GM18907 (cell line): ENCODE data around the gene MAPK1.
"Not testable (repeated sequence)": the region's sequence is repeated elsewhere in the genome, so short reads cannot be mapped to it uniquely, and the experiment has no call there.

ENCODE experiments used
- ATAC-seq: cut with Tn5 transposase; IDR thresholded peaks from one replicate; pipeline ENCODE4 v1.9.1; 2021; ENCODE audit warnings: mild to moderate bottlenecking, moderate library complexity; ENCODE audit not compliant: unreplicated experiment

Gene MAPK1

DNA sequence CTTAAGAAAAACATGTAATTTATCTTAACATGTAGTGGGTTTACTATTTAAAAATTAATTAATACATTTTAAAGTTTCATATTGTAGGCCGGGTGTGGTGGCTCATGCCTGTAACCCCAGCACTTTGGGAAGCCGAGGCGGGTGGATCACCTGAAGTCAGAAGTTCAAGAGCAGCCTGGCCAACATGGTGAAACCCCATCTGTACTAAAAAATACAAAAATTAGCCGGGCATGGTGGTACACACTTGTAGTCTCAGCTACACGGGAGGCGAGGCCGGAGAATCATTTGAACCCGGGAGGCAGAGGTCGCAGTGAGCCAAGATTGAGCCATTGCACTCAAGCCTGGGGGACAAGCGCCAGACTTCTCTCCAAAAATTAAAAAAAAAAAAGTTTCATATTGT lies 73.7 kb downstream of the MAPK1 start:
- ATAC-seq: not testable (repeated sequence)

- peak; percentile 65 for ATAC-seq
These were observed 75.5 kb downstream of the MAPK1 start for GRCh38 chr22:21791635-21792625.

DNA sequence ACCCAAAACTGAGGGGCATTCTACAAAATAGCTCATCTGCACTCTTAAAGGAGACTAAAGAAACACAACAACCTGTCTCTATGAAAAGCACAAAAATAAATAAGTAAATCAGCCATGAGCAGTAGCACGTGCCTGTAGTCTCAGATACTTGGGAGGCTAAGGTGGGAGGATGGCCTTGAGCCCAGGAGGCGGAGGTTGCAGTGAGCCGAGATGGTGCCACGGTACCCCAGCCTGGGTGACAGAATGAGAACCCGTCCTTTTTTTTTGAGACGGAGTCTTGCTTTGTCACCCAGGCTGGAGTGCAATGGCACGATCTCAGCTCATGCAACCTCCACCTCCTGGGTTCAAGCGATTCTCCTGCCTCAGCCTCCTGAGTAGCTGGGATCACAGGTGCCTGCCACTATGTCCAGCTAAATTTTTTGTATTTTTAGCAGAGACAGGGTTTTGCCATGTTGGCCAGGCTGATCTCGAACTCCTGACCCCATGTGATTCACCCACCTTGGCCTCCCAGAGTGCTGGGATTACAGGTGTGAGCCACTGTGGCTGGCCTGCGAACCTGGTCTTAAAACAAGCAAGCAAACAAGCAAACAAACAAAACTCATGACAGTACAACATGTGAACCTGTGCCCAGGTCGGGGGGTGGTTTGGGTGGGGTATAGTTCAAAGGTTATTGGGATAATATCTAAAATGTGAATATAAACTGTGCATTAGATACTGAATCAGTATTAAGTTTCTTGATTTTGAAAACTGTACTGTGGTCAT lies 76.4 kb downstream of the MAPK1 start:
- not testable (repeated sequence) for ATAC-seq

DNA sequence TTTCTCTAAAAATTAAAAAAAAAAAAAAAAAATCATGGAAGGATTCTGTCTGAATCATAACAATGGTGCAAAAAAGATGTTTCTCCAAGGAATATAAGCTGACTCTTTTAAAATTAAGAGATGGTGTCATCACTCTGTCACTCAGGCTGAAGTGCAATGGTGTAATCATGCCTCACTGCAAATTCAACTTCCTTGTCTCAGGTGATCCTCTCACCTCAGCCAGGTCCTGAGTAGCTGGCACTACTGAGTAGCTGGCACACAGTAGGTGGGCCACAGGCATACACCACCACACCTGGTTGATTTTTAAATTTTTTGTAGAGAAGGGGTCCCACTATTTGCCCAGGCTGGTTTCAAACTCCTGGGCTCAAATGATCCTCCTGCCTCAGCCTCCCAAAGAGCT lies 77.1 kb downstream of the MAPK1 start:
- ATAC-seq: no peak

DNA sequence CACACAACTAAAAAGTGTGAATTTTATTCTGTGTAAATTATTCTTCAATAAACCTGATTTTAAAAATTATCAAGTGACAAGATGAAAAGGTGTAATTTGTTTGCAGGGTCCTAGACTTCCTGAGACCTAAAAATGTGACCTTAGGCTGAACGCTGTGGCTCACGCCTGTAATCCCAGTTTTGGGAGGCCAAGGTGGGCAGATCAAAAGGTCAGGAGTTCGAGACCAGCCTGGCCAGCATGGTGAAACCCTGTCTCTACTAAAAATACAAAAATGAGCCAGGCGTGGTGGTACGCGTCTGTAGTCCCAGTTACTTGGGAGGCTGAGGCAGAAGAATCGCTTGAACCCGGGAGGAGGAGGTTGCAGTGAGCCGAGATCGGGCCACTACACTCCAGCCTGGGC lies 79.9 kb downstream of the MAPK1 start:
- ATAC-seq: not testable (repeated sequence)

DNA sequence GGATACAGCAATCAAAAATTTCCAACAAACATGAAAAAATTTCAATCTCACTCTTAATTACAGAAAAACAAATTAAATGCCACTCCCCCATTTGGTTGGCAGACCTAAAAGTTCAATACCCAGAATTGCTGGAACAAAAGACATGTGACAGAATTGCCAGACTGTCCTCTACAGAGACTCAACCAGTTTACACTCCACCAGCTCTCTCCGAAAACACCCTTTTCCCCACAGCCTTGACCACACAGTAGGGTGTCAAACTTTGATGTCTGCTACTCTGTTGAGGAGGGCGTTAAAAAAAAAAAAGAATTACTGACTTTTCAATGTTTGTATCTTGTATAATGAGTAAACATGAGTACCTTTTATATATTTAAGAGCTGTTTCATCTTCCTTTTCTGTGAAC lies 87.2 kb downstream of the MAPK1 start:
- ATAC-seq: no peak

DNA sequence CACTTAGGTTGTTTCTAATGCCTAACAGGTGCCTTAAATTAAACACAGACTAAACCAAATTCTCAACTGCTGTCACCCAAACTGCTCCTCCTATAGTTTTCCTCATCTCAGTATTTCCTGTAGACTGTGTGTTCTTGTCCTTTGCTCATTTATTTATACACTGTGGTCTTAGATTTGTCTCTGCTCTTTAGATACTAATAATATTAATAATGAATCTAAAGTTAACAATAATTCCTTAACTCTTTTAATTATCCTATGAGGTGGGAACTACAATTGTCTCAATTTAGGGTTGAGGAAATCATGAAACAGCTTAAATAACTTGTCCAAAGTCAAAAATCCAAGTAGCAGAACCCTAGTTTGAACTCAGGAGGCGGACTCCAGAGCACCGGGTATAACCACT lies 88.0 kb downstream of the MAPK1 start:
- no peak for ATAC-seq

- ATAC-seq: no peak
These were observed 88.6 kb downstream of the MAPK1 start for GRCh38 chr22:21778705-21779363.

GRCh38 chr22:21771631-21771976 lies 95.8 kb downstream of the MAPK1 start:
- ATAC-seq: no peak

- no peak for ATAC-seq
These were observed 99.0 kb downstream of the MAPK1 start for GRCh38 chr22:21768435-21768834.

GRCh38 chr22:21766691-21767462 lies 100.6 kb downstream of the MAPK1 start:
- peak; percentile 41 for ATAC-seq

DNA sequence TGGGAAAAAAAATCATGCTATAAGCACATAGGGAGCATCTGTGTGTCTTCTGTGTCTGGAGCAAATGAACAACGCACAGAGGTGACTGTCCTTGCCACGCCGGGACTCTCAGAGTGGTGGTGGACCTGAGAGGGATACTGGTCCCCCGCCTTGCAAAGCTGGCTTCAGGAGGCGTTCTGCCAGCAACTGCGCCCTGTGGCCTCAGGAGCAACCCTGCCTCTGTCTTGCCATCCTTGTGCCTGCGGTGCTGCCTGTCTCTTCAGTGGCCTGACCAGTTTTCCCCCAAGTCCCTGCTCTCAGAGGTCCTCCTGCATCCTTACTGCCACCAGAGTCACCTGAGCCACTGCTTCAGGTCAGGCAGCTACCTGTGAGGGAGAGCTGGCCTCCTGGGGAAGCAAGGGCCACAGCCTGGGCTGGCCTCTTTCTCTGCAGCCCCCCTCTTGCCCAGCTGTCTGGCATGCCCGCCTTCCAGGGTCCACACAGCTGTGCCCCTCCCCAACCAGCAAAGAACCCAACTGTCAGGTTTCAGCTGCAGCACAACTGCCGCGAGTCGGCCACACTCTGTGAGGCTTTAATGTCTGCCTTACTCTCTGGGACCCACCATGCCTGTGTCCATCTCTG lies 101.4 kb downstream of the MAPK1 start:
- ATAC-seq: no peak

DNA sequence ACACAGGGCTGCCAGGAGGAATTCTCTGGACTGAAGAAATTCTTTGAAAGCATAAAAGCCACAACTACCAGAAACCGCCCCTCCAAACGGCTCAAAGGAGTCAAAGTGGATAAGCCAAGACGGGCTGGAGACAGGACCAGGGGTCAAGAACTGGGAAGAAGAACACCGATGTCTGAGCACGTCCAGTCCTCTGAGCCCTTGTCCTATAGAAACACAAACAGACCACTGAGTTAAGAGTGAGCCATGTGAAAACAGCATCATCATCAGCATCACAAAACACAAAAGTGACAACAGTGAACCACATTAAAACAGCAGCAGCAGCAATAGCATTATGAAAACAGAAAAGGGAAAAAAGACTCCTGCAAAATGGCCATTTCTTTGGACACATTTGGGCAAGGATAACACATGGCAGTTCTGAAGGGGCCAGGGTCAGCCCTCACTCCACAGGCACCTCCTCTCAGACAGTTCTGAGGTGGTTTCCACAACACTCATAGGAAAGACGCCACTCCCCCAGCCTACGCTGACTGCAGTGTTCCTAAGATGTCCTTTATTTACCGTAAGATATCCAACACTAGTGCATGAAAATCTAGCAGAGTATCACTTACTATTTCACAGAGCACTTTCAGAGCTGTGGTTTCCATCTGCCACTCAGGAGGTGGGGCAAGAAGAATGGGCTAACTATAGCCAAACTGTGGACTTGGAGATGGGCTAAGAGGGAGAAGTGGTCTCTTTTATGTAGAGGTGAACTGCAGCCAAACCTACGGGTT lies 103.2 kb downstream of the MAPK1 start:
- no peak for ATAC-seq

DNA sequence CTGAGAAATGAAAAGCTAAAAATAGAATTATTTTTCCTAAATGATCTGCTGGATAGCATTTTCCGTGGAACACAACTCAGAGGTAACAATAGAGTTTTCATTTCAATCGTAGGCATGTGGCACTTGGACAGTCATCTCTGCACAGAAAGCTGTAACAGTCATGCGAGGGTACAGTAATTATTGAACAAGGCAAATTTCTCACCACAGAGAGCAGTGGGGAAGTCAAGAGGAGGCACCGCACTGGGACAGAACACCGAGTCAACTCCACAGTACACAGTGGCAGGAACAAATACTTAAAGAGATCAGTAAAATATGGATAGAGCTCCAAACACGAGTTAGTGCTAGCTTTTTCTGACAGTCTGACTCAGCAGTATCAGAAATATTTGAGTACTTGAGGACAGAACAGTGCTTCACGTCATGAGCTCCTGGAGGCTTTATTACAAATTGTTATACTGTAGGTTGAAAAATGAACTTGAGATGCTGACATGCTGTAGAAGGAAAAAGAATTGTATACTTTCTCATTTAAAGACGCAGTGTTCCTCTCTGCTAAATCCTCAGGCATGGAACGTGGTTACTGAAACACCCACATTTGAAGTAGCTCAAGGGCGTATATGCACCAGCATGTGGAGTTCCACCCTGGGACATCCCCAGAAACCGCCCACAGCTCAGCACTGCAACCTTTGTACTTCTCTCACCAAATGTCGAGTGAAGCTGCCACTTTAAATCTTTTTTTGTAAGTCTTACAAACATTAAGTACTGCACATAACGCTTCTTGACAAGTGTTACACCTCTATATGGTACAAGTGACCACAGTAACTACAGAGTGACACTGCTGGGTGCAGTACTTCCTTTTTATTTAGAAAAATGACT lies 104.5 kb downstream of the MAPK1 start:
- ATAC-seq: no peak

DNA sequence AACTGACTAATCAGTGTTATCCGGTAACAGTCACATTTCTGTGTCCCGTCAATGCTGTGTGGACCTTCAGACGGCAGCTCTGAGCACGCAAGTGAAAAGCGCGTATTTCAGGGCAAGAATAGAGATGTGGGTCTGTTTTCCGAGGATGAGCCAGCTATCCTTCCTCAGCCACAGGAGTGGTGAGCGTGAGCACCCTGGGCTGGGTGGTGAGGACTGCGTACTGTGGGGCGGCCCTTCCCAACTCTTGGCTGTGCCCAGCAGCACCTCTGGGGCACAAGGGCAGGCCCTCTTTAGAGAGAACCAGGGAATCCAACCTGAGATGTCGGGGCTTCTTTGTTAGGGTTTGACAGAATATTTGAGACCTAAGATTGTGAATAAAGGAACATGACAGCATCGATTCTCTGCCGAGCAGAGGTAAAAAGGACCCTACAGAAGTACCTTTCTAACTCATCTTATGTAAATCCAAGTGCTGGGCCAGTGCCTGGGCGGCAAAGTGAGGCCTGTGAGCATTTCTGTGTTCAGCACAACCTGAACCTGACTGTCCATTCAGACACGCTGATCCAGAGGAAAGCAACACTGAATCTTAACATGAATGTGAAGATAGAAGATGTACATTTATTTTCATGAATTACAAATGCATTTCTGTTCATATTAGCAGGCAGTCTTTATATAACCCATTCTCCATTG lies 105.3 kb downstream of the MAPK1 start:
- no peak for ATAC-seq

- no peak for ATAC-seq
These were observed 106.4 kb downstream of the MAPK1 start for GRCh38 chr22:21761086-21761485.

- no peak for ATAC-seq
These were observed 106.8 kb downstream of the MAPK1 start for GRCh38 chr22:21760640-21761039.
